MM.1S (cell line): ENCODE data around the gene SNRPA.

ENCODE experiments used
- DNase-seq: peaks from one replicate; pipeline ENCODE4 v3.0.0-alpha.2; 2015
- H2AFZ ChIP-seq: fragments of 300-600 bp; sonication (generic); 2 replicates; pipeline ENCODE4 v1.6.0; 2016; ENCODE audit warnings: antibody characterized with exemption, low read length
- H3F3A ChIP-seq: fragments of 300-600 bp; sonication (generic); 2 replicates; pipeline ENCODE4 v1.6.1; 2016; ENCODE audit warnings: mild to moderate bottlenecking, antibody characterized with exemption, low read length, moderate library complexity, mixed read lengths; ENCODE audit not compliant: insufficient read depth
- H3K27ac ChIP-seq: fragments of 300-600 bp; sonication (generic); 2 replicates; pipeline ENCODE4 v1.5.1; 2016; ENCODE audit warnings: mild to moderate bottlenecking, low read length
- H3K27me3 ChIP-seq: fragments of 300-600 bp; sonication (generic); replicated peaks from 2 replicates; pipeline ENCODE4 v1.6.0; 2016; ENCODE audit warnings: low read length; ENCODE audit not compliant: insufficient read depth
- H3K36me3 ChIP-seq: fragments of 300-600 bp; sonication (generic); replicated peaks from 2 replicates; pipeline ENCODE4 v1.6.1; 2016; ENCODE audit warnings: mild to moderate bottlenecking, low read length, mixed read lengths; ENCODE audit not compliant: insufficient read depth
- H3K4me1 ChIP-seq: fragments of 300-600 bp; sonication (generic); 2 replicates; pipeline ENCODE4 v1.6.1; 2016; ENCODE audit warnings: low read length, mixed read lengths
- H3K4me2 ChIP-seq: fragments of 300-600 bp; sonication (generic); 2 replicates; pipeline ENCODE4 v1.6.0; 2016; ENCODE audit warnings: low read depth, low read length
- H3K4me3 ChIP-seq: fragments of 300-600 bp; sonication (generic); 2 replicates; pipeline ENCODE4 v1.5.1; 2016; ENCODE audit warnings: low read length, mixed read lengths
- H3K79me2 ChIP-seq: fragments of 300-600 bp; sonication (generic); 2 replicates; pipeline ENCODE4 v1.6.1; 2016; ENCODE audit warnings: mixed run types, low read length, mixed read lengths
- H3K9ac ChIP-seq: fragments of 300-600 bp; sonication (generic); 2 replicates; pipeline ENCODE4 v1.6.1; 2016; ENCODE audit warnings: low read length, mixed read lengths
- H3K9me2 ChIP-seq: fragments of 300-600 bp; sonication (generic); replicated peaks from 2 replicates; pipeline ENCODE4 v1.6.1; 2016; ENCODE audit warnings: mild to moderate bottlenecking, low read length, mixed read lengths; ENCODE audit not compliant: insufficient read depth
- H3K9me3 ChIP-seq: fragments of 300-600 bp; sonication (generic); replicated peaks from 2 replicates; pipeline ENCODE4 v1.6.1; 2016; ENCODE audit warnings: mild to moderate bottlenecking, low read length, mixed read lengths; ENCODE audit not compliant: insufficient read depth
- H4K20me1 ChIP-seq: fragments of 300-600 bp; sonication (generic); 2 replicates; pipeline ENCODE4 v1.6.1; 2016; ENCODE audit warnings: mild to moderate bottlenecking, low read length, moderate library complexity, mixed read lengths; ENCODE audit not compliant: insufficient read depth
- CTCF ChIP-seq: fragments of 300-600 bp; sonication (generic); IDR thresholded peaks from 2 replicates; pipeline ENCODE4 v1.5.1; 2016; ENCODE audit warnings: antibody characterized with exemption, low read length, mixed read lengths
- EZH2 ChIP-seq: fragments of 300-600 bp; sonication (generic); optimal IDR thresholded peaks from 2 replicates; pipeline ENCODE3; 2017; ENCODE audit warnings: low read depth, mild to moderate bottlenecking, antibody characterized with exemption, low read length, mixed read lengths
- EZH2phosphoT487 ChIP-seq: fragments of 300-600 bp; sonication (generic); IDR thresholded peaks from 2 replicates; pipeline ENCODE4 v1.6.1; 2018; ENCODE audit warnings: antibody characterized with exemption, low read length

The SNRPA gene

GRCh38 chr19:40742886-40743285, 8.1 kb upstream of the SNRPA start:
- H3K9me3 ChIP-seq, result no peaks in the 10 kb centered on the region
- TF ChIP-seq CTCF (no peak), EZH2 (no peak), EZH2phosphoT487 (no peak)
- no peaks in the 10 kb centered on the region for H3F3A ChIP-seq
- no peak overlapping the region for H2AFZ ChIP-seq
- H3K79me2 ChIP-seq, result no peaks in the 10 kb centered on the region
- no peaks in the 10 kb centered on the region for H4K20me1 ChIP-seq
- H3K9me2 ChIP-seq, result no peaks in the 10 kb centered on the region
- no peaks in the 10 kb centered on the region for H3K27me3 ChIP-seq
- H3K27ac ChIP-seq, result no peak overlapping the region
- no peaks in the 10 kb centered on the region for H3K36me3 ChIP-seq
- DNase-seq, result no peak
- H3K4me3 ChIP-seq, result no peak overlapping the region
- no peak overlapping the region for H3K9ac ChIP-seq
- no peaks in the 10 kb centered on the region for H3K4me1 ChIP-seq
- no peak overlapping the region for H3K4me2 ChIP-seq

GRCh38 chr19:40743926-40744325, 7.1 kb upstream of the SNRPA start:
- Histone ChIP-seq H3K36me3 (no peaks in the 10 kb centered on the region), H3K4me3 (no peak overlapping the region), H3K9me2 (no peaks in the 10 kb centered on the region), H3K9me3 (no peaks in the 10 kb centered on the region), H3K9ac (no peak overlapping the region), H3F3A (no peaks in the 10 kb centered on the region), H3K4me1 (no peaks in the 10 kb centered on the region), H3K79me2 (peaks cover 5% of the 10 kb centered on the region; the same call in 1 of the 2 replicates), H2AFZ (no peak overlapping the region), H4K20me1 (no peaks in the 10 kb centered on the region), H3K27me3 (no peaks in the 10 kb centered on the region), H3K27ac (no peak overlapping the region), H3K4me2 (no peak overlapping the region)
- TF ChIP-seq CTCF, result no peak
- TF ChIP-seq EZH2phosphoT487, result no peak
- TF ChIP-seq EZH2, result no peak
- no peak for DNase-seq

GRCh38 chr19:40744554-40745401, 6.2 kb upstream of the SNRPA start:
- H3F3A ChIP-seq, result no peaks in the 10 kb centered on the region
- no peak overlapping the region for H3K4me2 ChIP-seq
- H2AFZ ChIP-seq, result no peak overlapping the region
- H3K9me2 ChIP-seq, result no peaks in the 10 kb centered on the region
- no peak for TF ChIP-seq EZH2phosphoT487
- no peak for TF ChIP-seq CTCF
- no peak for TF ChIP-seq EZH2
- no peaks in the 10 kb centered on the region for H3K36me3 ChIP-seq
- no peak overlapping the region for H3K27ac ChIP-seq
- 0 out of 2 replicates have a peak, but pooled peaks cover 4% of the 10 kb centered on the region for H3K4me1 ChIP-seq
- no peak overlapping the region for H3K4me3 ChIP-seq
- no peak for DNase-seq
- peaks cover 9% of the 10 kb centered on the region for H3K79me2 ChIP-seq
- H3K9me3 ChIP-seq, result no peaks in the 10 kb centered on the region
- no peaks in the 10 kb centered on the region for H3K27me3 ChIP-seq
- H3K9ac ChIP-seq, result no peak overlapping the region
- no peaks in the 10 kb centered on the region for H4K20me1 ChIP-seq
